Natural killer cell treated with Interleukin-12 subunit alpha and Interleukin-12 subunit beta and Interleukin-15 and Interleukin-18, amount 100 ng/mL, for 72 hours (primary cell): ENCODE results near the gene TEKT5. TPM values are rescaled to one million over a fixed set of nuclear protein-coding genes. Genes with fewer than 3 reads are reported as not detected.

ENCODE experiments used
- total RNA-seq, 2 donors: library from RNA; stranded (reverse); gene quantifications; one replicate each; pipeline ENCODE4 v1.2.3, GENCODE V29; 2022

Gene TEKT5
- total RNA-seq, 2 donors from 2014 or later, result 0.28 TPM; not detected in 1

Other genes starting within 250 kb of the TEKT5 start
- gene EMP2, start 114.3 kb downstream of the TEKT5 start, total RNA-seq, result not detected
- gene NUBP1, start 48.9 kb upstream of the TEKT5 start, total RNA-seq, result 10 to 100 TPM; 31.8 to 41.3 TPM
- gene TVP23A, start 123.9 kb upstream of the TEKT5 start, total RNA-seq, result under 1 TPM in 1 of 2 donors, not detected in 1; 0.50 TPM
- gene CIITA, start 182.3 kb upstream of the TEKT5 start, total RNA-seq, result 100 to 1,000 TPM in 1 of 2 donors, 10 to 100 TPM in 1; 13.3 to 104 TPM
- gene DEXI, start 247.5 kb upstream of the TEKT5 start, total RNA-seq, result 10 to 100 TPM; 20.7 to 36.3 TPM
- gene CLEC16A, start 249.6 kb upstream of the TEKT5 start, total RNA-seq, result 10 to 100 TPM; 42.5 to 60.2 TPM